Measurements from ENCODE around the gene KMT5C.

Gene KMT5C

DNA sequence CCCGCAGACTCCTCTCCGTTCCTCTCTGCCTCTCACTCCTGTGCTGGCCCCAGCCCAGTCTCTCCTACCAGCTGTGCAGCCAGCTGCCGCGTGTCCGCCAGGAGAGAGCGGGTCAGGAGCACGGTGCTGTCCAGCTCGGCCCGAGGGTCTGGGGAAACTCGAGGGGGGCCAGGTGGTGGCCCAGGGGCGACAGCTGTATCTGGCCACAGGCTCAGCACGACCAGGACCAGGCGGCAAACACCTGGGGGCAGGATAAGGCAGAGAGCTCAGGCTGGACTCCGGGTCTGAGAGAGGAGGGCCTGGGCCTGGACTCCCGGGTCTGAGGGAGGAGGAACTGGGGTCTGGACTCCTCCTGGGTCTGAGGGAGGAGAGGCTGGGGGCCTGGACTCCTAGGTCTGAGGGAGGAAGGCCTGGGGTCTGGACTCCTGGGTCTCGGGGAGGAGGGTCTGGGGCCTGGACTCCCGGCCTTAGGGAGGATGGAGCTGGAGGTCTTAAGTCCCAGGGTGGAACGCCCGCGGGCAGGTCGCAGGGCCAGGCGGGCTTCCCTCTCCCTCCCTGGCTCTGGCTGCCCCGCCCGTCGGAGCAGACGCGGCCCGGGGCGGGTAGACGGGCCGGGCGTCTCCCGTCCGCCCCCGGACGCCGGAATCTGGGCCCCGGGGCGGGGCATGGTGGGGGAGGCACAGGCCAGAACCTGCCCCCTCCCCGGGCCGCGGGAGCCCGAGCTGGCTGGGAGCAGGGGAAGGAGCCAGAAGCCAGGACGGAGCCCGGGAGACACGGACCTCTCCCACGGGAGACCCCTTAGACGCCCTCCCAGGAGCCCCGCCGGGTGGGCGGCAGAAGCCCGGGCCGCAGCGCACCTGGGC, 29.3 kb downstream of the KMT5C start:
- no peak for TF ChIP-seq CTCF (IDR thresholded peaks at IDR 0.05; ENCODE audit: insufficient read depth, low read length, poor library complexity, severe bottlenecking)
- Histone ChIP-seq H3K4me3 (replicated peaks; ENCODE audit: low read depth, low read length) (no peak overlapping the region), H3K36me3 (ENCODE audit: control insufficient read depth, insufficient read depth, low read length) (no peaks in the 10 kb centered on the region), H3K27me3 (replicated peaks; ENCODE audit: control insufficient read depth, insufficient read depth, low read length) (no peaks in the 10 kb centered on the region; the same call in none of the 2 replicates)
- no peak for DNase-seq (ENCODE audit: extremely low read depth, insufficient read length)

DNA sequence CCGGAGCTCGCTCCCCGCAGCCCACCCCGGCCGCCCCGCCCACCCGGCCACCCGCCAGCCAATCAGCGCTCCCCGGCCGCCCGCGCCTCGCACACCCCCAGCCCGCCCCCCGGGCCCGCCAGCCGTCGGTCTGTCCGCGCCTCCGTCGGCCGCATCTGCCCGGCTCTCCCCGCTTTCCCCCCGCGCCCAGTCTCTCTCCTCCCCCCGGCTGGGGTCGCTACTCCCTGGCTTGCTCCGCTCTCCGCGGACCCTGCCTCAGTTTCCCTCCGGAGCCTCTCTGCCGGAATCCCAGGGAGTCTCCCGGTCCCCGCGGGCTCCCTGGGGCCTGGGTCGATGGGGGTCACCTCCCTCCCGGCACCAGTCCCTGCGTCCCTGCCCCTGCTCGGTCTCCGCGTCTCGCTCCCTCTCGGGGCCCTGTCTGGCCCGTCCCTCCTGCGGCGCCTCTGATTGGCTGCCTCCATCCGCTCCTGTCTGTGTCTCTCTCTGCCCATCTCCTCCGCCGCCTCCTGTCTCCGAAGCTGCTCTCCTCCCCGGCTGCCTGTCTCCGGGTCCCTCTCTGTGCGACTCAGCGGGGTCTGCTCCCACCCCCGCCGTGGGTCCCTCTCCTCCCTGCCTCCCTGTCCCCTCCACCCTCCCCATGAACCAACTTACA, 30.1 kb downstream of the KMT5C start:
- TF ChIP-seq CTCF (IDR thresholded peaks at IDR 0.05; ENCODE audit: insufficient read depth, low read length, poor library complexity, severe bottlenecking) = no peak
- DNase-seq (ENCODE audit: extremely low read depth, insufficient read length) = no peak
- Histone ChIP-seq H3K4me3 (replicated peaks; ENCODE audit: low read depth, low read length) (no peak overlapping the region), H3K36me3 (ENCODE audit: control insufficient read depth, insufficient read depth, low read length) (no peaks in the 10 kb centered on the region), H3K27me3 (replicated peaks; ENCODE audit: control insufficient read depth, insufficient read depth, low read length) (no peaks in the 10 kb centered on the region; the same call in none of the 2 replicates)

- DNase-seq (ENCODE audit: extremely low read depth, insufficient read length) = no peak
- Histone ChIP-seq H3K36me3 (ENCODE audit: control insufficient read depth, insufficient read depth, low read length) (no peaks in the 10 kb centered on the region), H3K4me3 (replicated peaks; ENCODE audit: low read depth, low read length) (no peak within 1 kb of the TSS), H3K27me3 (replicated peaks; ENCODE audit: control insufficient read depth, insufficient read depth, low read length) (no peaks in the 10 kb centered on the region; the same call in none of the 2 replicates)
- no peak for TF ChIP-seq CTCF (IDR thresholded peaks at IDR 0.05; ENCODE audit: insufficient read depth, low read length, poor library complexity, severe bottlenecking)
These were observed 30.8 kb downstream of the KMT5C start, which contains the start of gene IL11 for GRCh38 chr19:55370305-55370988. Gene IL11 (minus strand): TSS chr19:55370463. CDS start chr19:55370310, 153 bp downstream.

- DNase-seq (ENCODE audit: extremely low read depth, insufficient read length) = no peak
- Histone ChIP-seq H3K36me3 (ENCODE audit: control insufficient read depth, insufficient read depth, low read length) (no peaks in the 10 kb centered on the region), H3K27me3 (replicated peaks; ENCODE audit: control insufficient read depth, insufficient read depth, low read length) (no peaks in the 10 kb centered on the region; the same call in none of the 2 replicates), H3K4me3 (replicated peaks; ENCODE audit: low read depth, low read length) (no peak overlapping the region)
- TF ChIP-seq CTCF (IDR thresholded peaks at IDR 0.05; ENCODE audit: insufficient read depth, low read length, poor library complexity, severe bottlenecking) = no peak
These were observed 32.8 kb downstream of the KMT5C start for GRCh38 chr19:55372316-55373081.

GRCh38 chr19:55373306-55373992, 33.8 kb downstream of the KMT5C start:
- no peak overlapping the region for H3K4me3 ChIP-seq (replicated peaks; ENCODE audit: low read depth, low read length)
- H3K36me3 ChIP-seq (ENCODE audit: control insufficient read depth, insufficient read depth, low read length) = no peaks in the 10 kb centered on the region
- no peak for TF ChIP-seq CTCF (IDR thresholded peaks at IDR 0.05; ENCODE audit: insufficient read depth, low read length, poor library complexity, severe bottlenecking)
- DNase-seq (ENCODE audit: extremely low read depth, insufficient read length) = no peak
- no peaks in the 10 kb centered on the region; the same call in none of the 2 replicates for H3K27me3 ChIP-seq (replicated peaks; ENCODE audit: control insufficient read depth, insufficient read depth, low read length)
